HG03460 (cell line): ENCODE results near the gene FLVCR1.
"Not testable (repeated sequence)": the region's sequence is repeated elsewhere in the genome, so short reads cannot be mapped to it uniquely, and the experiment has no call there.

Source experiments
- ATAC-seq: cut with Tn5 transposase; IDR thresholded peaks from one replicate; pipeline ENCODE4 v1.9.1; 2021; ENCODE audit not compliant: unreplicated experiment

The FLVCR1 gene

DNA sequence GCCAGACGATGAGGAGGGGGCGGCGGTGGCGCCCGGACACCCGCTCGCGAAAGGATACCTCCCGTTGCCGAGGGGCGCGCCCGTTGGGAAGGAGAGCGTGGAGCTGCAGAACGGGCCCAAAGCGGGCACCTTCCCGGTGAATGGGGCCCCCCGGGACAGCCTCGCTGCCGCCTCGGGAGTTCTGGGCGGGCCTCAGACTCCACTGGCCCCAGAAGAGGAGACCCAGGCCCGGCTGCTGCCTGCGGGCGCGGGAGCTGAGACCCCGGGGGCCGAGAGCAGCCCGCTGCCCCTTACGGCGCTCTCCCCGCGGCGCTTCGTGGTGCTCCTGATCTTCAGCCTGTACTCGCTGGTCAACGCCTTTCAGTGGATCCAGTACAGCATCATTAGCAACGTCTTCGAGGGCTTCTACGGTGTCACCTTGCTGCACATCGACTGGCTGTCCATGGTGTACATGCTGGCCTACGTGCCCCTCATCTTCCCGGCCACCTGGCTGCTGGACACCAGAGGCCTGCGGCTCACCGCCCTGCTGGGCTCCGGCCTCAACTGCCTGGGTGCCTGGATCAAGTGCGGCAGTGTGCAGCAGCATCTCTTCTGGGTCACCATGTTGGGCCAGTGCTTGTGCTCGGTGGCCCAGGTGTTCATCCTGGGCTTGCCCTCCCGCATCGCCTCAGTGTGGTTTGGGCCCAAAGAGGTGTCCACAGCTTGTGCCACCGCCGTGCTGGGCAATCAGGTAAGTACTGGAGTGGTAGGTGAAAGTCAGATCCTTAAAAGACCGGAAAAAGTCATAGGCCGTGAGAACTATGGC lies 588 bp downstream of the FLVCR1 start:
- peak; percentile 18 for ATAC-seq

DNA sequence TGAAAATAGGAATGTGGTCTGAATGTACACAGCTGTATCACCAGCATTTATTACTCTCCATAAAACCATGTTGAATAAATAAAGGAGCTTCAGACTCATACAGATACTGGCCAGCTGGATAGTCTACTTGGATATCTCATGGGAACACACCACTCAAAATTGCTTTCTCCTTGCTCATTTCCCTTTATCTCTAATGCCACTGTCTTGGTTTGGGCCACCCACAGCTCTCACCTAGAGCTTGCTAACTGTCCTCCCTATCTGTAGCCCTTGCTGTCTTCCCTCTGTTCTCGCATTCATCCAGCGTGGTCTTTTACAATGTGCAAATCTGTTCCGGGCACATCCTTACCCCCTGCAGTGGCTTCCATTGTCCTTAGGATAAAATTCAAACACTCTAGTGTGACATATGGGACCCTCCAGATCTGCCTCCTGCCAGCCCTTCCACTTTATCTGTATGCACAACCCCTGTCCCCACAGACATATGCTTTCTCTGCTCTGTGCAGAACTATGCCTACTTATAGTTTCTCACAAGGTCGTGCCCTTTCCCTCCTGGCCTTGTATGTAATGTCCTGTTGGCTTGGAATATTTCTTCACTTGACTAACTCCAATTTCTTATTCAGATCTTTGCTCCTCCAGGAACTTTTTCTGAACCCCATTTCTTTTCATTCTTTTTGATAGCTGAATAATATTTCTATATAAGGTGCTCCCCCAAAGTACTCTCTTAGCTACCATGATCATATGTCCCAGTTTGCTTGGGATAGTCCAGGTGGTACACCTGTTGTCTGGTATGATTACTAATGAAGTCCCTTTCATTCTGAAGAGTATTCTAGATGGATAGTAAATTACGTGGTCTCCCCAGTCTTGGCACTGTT lies 2.9 kb downstream of the FLVCR1 start:
- ATAC-seq: no peak

DNA sequence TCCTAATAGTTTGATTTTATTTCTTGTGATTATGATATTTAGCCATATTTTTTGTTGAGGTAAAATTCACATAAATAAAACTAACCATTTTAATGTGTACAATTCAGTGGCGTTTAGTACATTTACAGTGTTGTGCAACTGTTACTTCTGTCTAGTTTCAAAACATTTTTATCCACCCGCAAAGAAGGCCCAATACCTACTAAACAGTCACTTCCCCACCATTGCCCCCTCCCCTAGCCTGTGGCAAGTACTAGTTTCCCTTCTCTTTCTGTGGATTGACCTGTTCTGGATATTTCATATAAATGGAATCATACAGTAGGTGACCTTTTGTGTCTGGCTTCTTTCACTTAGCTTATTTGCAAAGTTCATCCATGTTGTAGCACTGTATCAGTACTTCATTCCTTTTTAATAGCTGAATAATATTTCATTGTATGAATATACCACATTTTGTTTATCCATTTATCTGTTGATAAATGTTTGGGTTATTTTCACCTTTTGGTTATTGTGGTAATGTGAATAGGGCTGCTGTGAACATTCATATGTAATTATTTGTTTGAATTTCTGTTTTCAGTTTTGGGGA lies 4.1 kb downstream of the FLVCR1 start:
- no peak for ATAC-seq

DNA sequence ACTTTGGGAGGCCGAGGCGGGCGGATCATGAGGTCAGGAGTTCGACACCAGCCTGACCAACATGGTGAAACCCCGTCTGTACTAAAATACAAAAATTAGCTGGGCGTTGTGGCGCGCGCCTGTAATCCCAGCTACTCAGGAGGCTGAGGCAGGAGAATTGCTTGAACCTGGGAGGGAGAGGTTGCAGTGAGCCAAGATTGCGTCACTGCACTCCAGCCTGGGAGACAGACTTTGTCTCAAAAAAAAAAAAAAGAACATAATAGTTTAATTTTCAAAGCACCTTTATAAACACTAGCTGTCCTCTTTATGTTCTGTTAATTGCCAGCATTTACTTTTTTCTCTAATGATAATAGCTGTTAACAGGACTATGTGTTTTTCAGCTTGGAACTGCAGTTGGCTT lies 5.3 kb downstream of the FLVCR1 start:
- not testable (repeated sequence) for ATAC-seq

DNA sequence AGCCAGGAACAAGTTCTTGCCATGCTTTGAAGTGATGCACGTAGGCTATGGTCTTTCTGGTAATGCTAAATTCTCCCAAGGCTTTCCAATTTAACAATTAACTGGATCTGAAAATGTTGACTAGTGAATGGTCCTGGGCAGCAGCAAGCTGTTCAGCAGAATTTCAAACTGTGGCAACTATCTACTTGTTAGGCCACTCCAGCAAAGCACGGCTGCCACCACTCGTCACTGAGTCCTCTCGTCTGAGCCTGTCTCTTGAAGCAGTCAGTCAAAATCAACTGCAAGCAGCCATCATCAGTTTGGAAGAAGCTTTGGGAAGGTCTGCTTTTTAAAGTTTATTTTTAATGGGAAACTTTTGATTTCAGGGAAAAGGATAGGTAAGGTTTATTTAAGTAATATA lies 6.1 kb downstream of the FLVCR1 start:
- no peak for ATAC-seq

DNA sequence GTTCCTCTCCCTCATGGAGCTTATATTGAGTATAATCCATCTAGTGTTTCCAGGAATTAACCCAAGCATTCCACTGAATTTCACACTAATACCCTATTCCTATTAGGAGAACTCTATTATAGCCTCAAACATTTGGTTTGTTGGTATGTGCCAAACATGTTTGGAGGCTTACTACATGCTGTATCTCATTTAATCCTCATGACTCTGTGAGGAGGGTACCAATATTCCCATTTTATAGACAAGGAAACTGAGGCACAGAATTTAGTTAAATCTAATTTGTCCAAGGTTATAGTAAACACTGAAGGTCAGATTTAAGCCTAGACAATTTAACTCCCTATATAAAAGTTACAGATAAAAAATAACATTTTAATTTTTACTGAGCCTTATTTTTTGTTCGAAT lies 9.1 kb downstream of the FLVCR1 start:
- ATAC-seq: no peak

DNA sequence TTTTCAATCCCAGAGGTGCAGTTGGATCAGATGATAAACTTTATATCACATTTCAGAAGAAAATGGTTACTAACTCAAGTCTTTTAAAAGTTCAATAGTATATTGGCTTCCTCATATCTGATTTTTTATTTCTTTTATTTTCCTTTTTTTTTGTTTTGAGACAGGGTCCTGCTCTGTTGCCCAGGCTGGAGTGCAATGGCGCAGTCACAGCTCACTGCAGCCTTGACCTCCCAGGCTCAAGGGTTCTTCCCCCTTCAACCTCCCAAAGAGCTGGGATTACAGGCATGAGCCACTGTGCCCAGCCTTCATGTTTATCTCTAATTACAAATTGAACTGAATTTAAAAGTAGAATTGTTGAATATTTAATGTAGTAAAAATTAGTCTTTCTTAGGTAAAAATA lies 13.9 kb downstream of the FLVCR1 start:
- no peak for ATAC-seq

DNA sequence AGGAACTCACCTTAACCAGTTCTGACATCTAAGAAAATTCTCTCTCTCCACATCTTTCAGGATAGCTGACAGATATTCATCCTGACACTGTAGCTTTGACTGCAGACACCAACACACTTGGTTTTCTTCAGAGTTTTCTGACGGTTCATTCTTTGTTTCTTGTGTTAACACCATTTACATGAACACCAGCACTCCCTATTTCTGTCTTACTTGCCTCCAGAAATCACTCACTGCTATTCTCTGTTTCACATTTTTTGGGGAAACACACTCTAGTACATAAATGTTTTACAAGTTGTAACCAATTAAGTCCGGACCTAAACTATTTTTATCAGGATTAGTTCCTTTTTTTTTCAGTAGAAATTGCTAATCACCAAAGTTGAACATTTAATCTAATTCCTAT lies 15.4 kb downstream of the FLVCR1 start:
- peak; percentile 75 for ATAC-seq

DNA sequence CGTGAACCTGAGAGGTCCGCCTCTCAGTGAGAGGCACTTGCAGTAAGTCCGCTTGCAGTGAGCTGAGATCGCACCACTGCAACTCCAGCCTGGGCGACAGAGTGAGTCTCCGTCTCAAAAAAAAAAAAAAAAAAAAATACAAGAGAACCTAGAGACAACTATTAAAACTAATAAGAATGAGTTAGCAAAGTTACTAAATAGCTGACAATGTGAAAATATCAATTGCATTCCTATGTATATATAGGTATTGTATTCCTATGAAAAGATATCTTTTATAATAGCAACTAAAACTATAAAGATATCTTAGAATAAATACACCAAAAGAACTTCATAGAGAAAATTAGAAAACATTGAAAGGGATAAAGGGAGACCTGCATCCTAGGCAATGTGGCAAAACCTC lies 20.3 kb downstream of the FLVCR1 start:
- no peak for ATAC-seq

DNA sequence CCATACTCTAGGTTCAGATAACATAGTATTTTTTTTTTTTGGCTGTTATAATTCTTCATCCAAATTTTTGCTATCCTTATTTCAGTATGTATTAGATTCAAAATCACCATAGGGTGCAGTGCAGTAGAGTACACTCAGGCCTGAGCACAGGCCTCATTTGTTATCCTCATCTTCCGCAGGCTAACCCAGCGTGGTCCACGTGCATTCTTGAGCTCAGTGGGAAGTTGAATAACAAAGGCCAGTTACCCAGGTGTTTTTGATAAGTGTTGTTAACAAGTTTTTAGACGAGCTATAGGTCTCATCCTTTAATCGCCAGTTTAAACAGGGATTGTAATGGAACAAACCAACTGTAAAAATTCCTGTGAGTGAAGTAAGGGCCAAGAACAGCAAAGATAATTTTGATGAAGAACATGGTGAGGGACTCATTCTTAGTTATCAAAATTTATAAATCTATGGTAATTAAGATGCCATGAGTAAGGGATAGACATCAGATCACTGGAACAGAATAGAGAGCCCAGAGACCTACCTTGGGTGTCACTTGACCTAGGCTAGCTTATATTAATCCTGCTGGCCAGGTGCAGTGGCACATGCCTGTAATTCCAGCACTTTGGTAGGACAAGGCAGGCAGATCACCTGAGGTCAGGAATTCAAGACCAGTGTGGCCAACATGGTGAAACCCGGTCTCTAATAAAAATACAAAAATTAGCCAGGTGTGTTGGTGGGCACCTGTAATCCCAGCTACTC lies 22.0 kb downstream of the FLVCR1 start:
- ATAC-seq: no peak

DNA sequence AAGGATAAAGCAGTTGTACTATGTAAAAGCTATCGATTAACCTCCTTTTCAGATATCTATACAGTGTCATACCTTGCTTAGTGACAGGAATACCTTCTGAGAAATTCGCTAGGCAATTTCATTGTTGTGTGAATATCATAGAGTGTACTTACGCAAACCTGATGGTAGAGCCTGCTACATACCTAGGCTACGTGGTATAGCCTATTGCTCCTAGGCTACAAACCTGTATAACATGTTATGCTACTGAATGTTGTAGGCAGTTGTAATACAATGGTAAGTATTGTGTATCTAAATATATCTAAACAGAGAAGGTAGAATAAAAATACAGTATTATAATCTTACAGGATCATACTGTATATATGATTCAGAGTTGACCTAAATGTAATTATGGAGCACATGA lies 26.5 kb downstream of the FLVCR1 start:
- no peak for ATAC-seq

DNA sequence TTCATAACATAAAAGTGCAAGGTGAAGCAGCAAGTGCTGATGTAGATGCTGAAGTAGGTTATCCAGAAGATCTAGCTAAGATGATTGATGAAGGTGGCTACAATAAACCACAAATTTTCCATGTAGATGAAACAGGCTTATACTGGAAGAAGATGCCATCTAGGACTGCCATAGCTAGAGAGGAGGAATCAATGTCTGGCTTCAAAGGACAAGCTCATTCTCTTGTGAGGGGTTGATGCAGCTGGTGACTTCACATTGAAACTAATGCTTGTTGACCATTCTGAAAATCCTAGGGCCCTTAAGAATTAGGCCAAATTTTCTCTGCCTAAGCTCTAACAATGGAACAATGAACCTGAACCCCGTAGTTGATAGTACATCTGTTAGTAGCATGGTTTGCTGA lies 34.0 kb downstream of the FLVCR1 start:
- ATAC-seq: no peak

DNA sequence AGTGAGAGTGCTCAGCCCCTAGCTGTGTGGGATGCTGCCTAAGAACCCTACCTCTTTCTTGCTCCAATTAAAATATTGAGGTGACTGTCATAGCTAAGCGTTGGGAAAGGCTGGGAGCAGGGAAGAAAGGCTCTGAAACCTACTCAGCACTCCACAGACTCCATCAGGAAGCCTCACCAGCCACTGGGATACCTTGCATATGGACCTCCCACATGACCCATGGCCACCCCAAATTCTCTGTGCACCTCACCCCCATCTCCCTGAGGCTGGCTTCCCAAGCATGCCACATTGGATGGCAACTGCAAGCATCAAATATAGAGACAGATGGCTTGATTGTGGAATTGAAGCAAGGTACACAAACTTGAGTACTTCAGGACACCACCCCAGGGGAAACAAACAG lies 41.8 kb downstream of the FLVCR1 start:
- no peak for ATAC-seq

DNA sequence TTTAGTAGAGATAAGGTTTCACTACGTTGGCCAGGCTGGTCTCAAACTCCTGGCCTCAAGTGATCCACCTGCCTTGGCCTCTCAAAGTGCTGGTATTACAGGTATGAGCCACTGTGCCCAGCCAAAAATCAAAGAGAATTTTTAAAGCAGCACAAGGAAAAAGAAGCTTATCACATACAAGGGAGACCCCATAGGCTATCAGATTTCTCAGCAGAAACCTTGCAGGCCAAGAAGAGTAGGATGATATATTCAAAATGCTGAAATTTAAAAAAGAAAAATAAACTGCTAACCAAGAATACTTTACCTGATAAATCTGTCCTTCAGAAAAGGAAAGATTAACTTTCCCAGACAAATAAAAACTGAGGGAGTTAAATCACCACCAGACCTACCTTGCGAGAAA lies 43.2 kb downstream of the FLVCR1 start:
- ATAC-seq: no peak

DNA sequence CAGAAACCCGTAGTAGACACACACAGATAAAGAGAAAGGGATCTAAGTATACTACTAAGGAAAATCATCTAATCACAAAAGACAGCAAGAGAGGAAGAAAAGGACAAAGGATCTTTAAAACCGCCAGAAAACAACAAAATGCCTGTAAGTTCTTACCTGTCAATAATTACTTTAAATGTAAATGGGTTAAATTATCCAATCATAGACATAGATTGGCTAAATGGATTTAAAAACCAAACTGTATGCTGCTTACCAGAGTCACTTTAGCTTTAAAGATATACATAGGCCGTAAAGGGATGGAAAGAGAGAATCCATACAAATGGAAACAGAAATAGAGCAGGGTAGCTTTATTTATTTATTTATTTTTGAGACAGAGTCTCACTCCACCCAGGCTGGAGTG lies 44.0 kb downstream of the FLVCR1 start:
- no peak for ATAC-seq

DNA sequence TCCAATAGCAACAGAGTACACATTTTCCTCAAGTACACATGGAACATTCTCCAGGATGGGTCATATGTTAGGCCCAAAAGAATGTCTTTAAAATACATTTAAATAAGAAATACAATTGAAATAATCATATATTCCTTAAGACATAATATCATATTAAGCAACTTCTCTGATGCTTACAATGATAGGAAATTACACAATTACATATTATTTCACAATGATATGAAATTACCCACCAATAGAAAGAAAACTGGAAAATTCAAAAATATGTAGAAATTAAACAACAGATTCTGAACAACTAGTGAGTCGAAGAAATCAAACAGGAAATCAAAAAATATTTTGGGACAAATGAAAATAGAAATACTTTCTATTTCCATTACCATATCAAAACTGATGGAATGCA lies 45.6 kb downstream of the FLVCR1 start:
- ATAC-seq: no peak

DNA sequence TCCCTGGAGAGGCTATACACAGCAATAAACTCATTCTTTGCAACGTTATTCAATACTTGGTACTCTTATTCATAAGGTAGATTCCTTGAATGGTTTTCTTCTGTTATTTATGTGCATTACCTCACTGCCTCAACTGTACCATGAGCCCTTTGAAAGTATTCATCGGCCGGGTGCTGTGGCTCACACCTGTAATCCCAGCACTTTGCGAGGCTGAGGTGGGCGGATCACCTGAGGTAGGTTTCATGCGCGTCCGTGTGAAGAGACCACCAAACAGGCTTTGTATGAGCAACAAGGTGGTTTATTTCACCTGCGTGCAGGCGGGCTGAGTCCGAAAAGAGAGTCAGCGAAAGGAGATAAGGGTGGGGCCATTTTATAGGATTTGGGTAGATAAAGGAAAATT lies 50.0 kb downstream of the FLVCR1 start:
- not testable (repeated sequence) for ATAC-seq

DNA sequence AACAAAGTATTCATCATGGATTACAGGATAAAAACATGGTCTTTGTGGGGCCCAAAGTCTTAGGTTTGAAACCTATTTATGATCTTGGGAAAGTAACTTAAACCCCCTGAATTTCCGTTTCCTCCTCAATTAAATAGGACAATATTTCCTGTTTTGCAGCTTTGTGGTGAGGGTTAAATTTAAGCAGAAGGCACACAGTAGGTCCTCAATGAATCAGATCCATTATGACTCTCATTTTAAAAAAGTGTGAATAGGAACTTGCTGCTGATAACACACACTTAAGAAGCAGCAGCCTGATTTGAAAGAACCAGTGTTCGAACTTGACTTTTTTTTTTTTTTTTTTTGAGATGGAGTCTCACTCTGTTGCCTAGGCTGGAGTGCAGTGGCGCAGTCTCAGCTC lies 50.9 kb downstream of the FLVCR1 start:
- no peak for ATAC-seq

DNA sequence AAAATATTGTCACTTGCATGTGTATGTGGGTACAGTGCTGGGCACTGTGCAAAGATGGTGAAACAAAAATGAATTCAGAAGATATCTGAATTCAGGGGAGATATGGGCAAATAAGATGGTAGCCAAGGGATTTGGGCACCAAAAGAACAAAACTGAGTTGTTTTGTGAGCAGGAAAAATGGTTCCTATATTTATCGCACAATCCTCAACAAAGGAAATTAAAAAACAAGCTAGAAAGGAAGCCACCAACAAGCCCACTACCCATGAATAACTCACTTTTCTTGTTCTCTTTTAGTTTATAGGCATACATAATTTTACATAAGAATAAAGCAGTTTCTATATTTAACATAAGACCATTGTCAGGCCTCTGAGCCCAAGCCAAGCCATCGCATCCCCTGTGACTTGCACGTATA lies 51.6 kb downstream of the FLVCR1 start:
- ATAC-seq: no peak

DNA sequence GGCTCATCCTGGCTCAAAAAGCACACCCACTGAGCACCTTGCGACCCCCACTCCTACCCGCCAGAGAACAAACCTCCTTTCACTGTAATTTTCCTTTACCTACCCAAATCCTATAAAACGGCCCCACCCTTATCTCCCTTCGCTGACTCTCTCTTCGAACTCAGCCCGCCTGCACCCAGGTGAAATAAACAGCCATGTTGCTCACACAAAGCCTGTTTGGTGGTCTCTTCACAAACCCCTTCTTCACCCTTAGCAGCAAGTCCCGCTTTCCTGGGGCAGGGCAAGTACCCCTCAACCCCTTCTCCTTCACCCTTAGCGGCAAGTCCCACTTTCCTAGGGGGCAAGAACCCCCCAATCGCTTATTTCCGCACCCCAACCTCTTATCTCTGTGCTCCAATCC lies 52.1 kb downstream of the FLVCR1 start:
- ATAC-seq: not testable (repeated sequence)

DNA sequence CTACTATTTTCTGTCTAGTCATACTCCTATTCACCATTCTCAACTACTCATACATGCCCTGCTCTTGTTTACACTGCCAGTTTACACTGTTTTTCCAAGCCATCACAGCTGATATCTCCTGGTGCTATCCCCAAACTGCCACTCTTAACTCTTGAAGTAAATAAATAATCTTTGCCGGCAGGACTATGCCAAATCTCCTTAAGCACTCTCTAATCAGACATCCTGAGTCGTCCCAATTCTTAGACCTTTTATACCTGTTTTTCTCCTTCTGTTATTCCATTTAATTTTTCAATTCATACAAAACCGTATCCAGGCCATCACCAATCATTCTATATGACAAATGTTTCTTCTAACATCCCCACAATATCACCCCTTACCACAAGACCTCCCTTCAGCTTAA lies 55.6 kb downstream of the FLVCR1 start:
- not testable (repeated sequence) for ATAC-seq
